GM18909 (cell line): Measurements from ENCODE around the gene SRD5A3.
A peak's percentile ranks its signal among the peaks of the same experiment; 100 is the strongest.

Experiments used
- ATAC-seq: cut with Tn5 transposase; IDR thresholded peaks from one replicate; pipeline ENCODE4 v1.9.1; 2021; ENCODE audit warnings: mild to moderate bottlenecking; ENCODE audit not compliant: unreplicated experiment, poor library complexity

Gene SRD5A3

DNA sequence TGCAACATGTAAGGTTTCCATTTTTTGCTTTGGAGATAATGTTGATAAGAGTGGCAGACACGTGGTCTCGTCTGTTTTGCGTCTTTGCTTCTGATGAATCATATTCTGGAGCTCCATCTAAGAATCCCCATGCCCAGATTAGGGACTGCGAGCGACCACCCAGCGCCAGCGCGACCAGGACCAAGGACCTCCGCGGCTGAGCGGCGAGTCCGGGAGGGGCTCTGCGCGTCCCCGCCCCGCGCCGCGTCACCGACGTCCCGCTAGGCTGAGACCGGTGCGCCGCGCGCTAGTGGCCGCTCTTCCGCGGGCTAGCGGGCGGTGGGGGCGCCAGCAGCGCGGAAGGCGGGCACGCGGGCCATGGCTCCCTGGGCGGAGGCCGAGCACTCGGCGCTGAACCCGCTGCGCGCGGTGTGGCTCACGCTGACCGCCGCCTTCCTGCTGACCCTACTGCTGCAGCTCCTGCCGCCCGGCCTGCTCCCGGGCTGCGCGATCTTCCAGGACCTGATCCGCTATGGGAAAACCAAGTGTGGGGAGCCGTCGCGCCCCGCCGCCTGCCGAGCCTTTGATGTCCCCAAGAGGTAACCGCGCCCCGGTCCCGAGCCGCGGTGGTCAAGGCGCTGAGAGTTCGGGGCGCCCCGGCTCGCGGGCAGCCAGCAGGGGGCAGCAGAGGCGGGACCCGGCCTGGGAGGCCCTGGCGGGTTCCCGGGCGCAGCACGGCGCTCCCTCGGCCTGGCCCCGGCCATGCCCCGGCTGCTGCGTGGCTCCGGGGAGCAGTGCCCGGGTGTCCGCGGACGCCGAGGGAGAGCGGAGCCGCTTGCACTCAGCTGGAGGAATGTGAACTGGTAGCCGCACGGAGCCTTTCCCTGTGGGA, at the start of gene SRD5A3:
Gene SRD5A3, plus strand, starts transcription at position 263 of the 871 bp plus-strand sequence. Its CDS starts 95 bp downstream, at position 358.
- peak; percentile 96 for ATAC-seq

- ATAC-seq = no peak
Measured at GRCh38 chr4:55297346-55297745, 48.7 kb upstream of the SRD5A3 start.

GRCh38 chr4:55303760-55304165, 42.3 kb upstream of the SRD5A3 start:
- no peak for ATAC-seq

- no peak for ATAC-seq
Measured at GRCh38 chr4:55304303-55304702, 41.7 kb upstream of the SRD5A3 start.

GRCh38 chr4:55308071-55308470, 38.0 kb upstream of the SRD5A3 start:
- ATAC-seq = no peak

DNA sequence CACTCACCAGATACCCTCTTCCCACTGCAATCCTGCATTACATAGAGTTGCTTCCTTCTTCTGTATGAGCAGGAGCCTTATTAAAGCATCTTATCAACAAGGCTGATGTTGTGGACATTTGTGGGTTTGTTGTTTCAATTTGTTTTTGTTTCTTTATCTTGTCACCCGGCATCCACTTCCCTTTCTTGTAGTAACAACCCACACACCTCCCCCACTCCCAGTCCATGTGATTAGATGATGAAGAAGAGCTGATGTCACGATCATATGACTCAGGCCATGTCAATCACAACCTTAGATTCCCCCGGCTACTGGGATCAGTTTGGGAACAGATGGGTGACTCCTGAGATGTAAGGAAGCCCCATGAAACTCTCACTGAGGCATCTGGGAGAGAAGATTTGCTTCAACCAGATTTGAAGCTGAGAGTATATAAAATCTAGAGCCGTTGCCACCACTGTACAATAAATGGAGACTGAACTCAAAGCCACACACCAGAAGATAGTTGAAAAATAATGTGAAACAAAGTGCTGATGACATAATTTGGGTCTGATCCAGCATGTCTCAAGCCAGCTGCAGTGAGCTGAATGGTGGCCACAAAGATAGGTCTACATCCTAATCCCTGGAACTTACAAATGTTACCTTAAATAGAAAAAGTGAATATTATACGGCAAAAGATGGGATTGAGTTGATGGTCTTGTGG, 34.1 kb upstream of the SRD5A3 start:
- no peak for ATAC-seq

- peak; percentile 77 for ATAC-seq
Measured at GRCh38 chr4:55312489-55313101, 33.4 kb upstream of the SRD5A3 start.

DNA sequence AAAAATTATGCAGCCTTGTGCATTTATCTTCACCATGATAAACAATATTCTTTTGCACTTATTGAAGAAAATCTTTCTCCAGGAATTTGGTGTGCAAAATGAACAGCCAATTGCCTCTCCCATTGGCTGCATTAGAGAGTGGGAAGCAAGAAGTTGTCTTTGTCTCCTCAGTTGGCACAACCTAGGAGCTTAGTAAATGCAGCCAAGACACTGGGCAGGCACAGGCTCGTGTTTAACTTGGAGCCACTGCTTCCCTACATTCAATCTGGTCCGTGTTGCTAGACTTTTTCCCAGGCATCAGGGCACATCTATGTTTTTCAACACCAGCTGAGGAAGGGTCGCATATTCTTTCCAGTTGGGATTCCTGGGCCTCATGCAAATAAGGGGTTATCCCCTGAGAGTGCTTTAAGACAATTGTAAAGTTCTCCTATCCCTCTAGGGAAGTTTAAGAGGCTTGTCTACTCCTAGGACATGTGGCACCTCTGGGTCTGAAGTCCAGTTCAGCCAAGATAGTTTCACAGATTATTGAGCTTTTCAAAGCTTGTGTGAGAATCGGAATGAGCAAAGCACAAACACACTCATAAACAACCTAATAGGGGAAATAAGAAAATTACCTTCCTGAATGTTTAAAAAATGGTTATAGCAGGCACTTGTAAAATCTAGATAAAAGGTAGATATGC, 31.8 kb upstream of the SRD5A3 start:
- no peak for ATAC-seq

- ATAC-seq = no peak
Measured at GRCh38 chr4:55318175-55319129, 27.6 kb upstream of the SRD5A3 start.

- no peak for ATAC-seq
Measured at GRCh38 chr4:55321707-55322264, 24.3 kb upstream of the SRD5A3 start.

DNA sequence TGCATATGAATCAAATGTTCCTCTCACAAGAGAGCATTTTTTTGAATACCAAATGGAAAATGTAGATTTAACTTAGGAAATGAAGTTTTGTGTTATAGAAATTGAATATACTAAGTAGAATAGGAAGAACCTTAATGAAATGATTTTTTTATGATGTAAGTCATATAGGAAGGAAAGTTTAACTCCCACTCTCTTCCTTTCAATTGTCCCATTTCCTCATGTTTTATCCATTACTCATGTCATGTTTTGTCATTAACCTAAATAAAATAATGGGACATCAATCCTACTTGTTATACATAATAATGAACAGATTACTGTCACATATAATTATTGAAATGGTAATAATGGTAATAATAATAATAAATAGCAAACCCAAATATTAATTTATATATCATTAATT, 22.7 kb upstream of the SRD5A3 start:
- ATAC-seq = no peak

DNA sequence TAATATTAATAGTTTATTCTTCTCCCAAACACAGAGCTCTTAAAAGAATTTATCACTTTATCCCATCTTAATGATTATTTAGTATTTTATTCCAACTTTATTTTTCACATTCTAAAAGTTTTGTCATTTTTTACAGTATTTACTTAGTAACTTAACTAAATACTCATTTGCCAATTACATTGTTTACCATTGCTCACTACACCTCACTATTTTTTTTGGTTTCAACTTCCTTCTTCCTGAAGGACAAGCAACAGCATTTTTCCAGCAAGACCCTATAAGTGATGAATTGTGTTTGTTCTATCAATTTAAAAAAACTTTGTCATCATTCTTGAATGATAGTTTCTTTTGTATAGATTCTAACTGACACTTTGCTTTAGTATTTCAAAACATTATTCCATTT, 19.4 kb upstream of the SRD5A3 start:
- ATAC-seq = no peak

DNA sequence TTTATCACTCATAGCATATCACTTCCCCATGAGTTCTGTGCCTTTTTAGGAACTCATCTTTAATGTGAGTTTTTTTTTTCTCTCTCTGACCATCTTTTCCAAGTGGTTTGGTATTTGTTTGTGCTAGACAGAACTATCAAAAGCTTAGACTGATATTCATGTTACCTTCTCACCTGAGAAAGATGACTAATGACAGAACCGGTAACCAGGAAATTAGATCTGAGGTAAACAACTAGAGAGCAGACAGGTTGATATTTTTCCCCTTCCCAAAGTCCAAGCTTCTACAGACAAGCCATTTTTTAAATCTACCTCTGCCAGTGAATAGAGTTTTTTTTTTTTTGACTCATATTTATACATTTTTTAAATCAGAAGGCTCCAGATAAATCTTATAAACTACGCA, 17.0 kb upstream of the SRD5A3 start:
- ATAC-seq = no peak

- no peak for ATAC-seq
Measured at GRCh38 chr4:55330241-55330640, 15.8 kb upstream of the SRD5A3 start.

GRCh38 chr4:55336138-55337034, 9.7 kb upstream of the SRD5A3 start:
- no peak for ATAC-seq

DNA sequence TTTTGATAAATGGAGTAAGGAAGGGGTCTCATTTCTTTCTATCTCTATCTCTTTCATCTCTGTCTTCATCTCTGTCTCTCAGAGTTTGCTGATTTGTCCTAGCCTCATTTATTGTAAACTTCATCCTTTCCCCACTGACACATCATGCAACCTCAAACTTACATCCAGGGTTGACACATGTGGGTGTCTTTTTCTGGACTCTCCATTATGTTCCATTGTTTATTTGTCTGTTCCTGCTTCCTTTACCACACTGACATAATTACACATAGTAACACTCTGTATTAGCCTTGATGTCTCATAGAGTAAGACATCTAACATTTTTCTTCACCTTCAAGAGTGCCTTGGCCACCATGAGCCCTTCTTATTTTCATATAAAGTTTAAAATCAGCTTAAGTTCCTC, 8.1 kb upstream of the SRD5A3 start:
- ATAC-seq = no peak

GRCh38 chr4:55338486-55338885, 7.6 kb upstream of the SRD5A3 start:
- ATAC-seq = no peak

GRCh38 chr4:55340266-55340665, 5.8 kb upstream of the SRD5A3 start:
- ATAC-seq = no peak
